Spleen (tissue), 7 donors: Measurements from ENCODE around the gene RACGAP1.

Source experiments
- CTCF ChIP-seq, 11 experiments: fragments of 200-600 bp in 7 of 11; fragments of 450-650 bp in 4 of 11; sonication (generic) in 4 of 11; IDR thresholded peaks in 8 of 11; conservative IDR thresholded peaks in 3 of 11; 1 replicate in 7 of 11; 2 replicates in 4 of 11; pipeline versions ENCODE4 v1.4.0 to v1.8.0; 2016 to 2021; ENCODE audit warnings: antibody characterized with exemption in 11 of 11, inconsistent platforms in 4 of 11, mild to moderate bottlenecking in 1 of 11
- POLR2AphosphoS5 ChIP-seq, 3 donors: sonication (generic); formaldehyde crosslinking; IDR thresholded peaks; one replicate each; pipeline ENCODE4 v1.5.1; 2017; ENCODE audit warnings: antibody characterized with exemption in 3 of 3
- donor health status: DM: no; HTN: no; CAD: no; lungs with moderate emphysema.
- donor health status: DM: no; HTN: no; CAD: no.
- donor health status: DM: no; HTN: no; CAD: no.

GRCh38 chr12:49954863-49955830, 70.1 kb downstream of the RACGAP1 start:
- TF ChIP-seq CTCF (IDR thresholded peaks at IDR 0.05 in 8 of 11, conservative IDR thresholded peaks at IDR 0.05 in 3 of 11) (no peak), POLR2AphosphoS5 (IDR thresholded peaks at IDR 0.05) (no peak)
